Epidermal melanocyte (primary cell): ENCODE data around the gene RNF169.

Experiments used
- DNase-seq: peaks from one replicate; pipeline ENCODE4 v3.0.0; 2011; ENCODE audit warnings: low spot score; ENCODE audit not compliant: insufficient read length

The RNF169 gene

DNA sequence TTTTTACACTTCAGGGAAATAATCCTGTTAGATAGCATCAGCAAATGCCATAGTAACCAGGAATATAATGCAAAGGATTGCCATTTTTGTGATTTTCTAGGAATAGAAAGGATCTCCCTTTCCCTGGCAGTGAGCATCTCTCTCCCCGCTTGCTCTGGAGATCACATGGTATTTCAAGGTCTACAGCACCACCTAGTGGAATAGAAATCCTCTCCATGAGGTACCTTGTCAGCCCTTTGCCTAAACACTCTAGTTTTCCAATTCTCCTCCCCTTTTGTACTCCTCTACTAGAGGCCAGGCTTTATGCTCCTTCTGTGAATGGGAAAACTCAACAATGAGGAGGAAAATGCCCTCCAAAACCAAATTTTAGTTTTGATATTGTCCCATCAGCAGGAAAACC lies 121.8 kb downstream of the RNF169 start:
- no peak for DNase-seq

DNA sequence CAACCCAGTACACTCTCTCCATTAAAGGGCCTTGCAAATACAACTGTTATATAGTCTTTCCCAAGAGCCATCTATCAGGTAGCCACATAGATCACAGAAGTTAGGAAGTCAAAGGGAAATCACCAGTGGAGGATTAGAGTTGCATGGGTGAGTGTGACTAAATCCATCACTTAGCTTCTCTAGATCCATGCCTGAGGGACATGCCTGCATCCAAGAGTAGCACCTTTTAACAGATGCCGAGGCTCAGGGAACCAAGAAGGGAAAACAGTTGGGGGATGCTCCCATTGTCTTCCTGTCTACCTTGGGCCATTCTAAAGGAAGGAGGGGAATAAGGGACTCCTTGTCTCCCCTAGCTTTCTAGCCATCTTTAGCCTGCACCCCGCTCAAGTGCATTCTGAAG lies 122.4 kb downstream of the RNF169 start:
- no peak for DNase-seq

DNA sequence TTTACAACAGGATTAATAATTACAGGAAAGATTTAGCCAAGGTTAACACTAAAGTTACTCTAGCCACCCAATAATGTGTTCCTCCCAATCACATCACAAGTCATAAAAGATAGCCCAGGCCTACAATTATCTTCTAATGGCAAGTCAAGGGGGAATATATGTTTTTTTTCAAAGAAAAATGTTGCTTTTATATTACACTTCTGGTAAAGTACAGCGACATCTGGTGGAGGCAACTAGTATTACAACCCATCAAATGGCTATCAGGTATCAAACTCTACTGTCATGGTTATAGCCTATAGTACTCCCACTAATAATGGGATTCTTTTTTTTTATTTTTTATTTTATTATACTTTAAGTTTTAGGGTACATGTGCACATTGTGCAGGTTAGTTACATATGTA lies 128.5 kb downstream of the RNF169 start:
- no peak for DNase-seq
